GM19328 (cell line): Measurements from ENCODE around the gene UNC119.
A peak's percentile ranks its signal among the peaks of the same experiment; 100 is the strongest.

ENCODE experiments used
- ATAC-seq: cut with Tn5 transposase; IDR thresholded peaks from one replicate; pipeline ENCODE4 v1.9.1; 2021; ENCODE audit warnings: mild to moderate bottlenecking, moderate library complexity; ENCODE audit not compliant: unreplicated experiment

UNC119 gene

DNA sequence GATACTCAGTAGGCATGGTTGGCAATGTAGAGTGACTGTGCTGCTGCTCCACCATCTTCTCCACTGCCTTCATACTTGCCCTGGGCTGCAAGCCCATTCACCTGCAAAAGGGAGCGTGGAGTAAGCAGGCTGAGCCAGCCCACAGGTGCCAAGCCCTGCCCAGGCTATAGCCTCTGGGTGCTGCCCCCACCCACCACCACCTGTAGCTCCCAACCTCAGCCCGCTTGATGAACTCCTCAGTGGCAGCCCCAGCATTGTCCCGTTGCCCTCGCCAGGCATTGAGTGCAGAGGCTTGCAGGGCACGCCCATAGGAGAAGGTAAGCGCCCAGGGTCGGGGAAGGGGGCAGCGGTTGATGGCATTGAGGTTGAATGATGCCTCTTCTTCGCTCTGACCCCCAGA is 21.1 kb upstream of the UNC119 start:
- no peak for ATAC-seq

DNA sequence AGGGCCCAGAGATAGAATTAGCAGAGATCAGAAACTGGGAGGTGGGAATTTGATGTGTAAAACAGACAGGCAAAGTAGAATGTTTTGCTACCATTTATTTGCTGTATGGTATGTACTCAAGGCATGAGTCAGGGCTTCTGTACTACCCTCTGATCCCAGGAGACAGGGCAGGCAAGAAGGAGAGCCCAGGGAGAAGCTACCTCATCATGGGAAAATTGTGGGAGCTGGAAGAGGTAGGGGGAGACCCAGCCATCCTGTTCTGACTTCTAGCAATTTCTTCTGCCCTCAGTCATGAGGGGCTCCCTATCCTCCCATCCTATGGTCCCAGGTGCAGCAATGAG is 20.6 kb upstream of the UNC119 start:
- no peak for ATAC-seq

DNA sequence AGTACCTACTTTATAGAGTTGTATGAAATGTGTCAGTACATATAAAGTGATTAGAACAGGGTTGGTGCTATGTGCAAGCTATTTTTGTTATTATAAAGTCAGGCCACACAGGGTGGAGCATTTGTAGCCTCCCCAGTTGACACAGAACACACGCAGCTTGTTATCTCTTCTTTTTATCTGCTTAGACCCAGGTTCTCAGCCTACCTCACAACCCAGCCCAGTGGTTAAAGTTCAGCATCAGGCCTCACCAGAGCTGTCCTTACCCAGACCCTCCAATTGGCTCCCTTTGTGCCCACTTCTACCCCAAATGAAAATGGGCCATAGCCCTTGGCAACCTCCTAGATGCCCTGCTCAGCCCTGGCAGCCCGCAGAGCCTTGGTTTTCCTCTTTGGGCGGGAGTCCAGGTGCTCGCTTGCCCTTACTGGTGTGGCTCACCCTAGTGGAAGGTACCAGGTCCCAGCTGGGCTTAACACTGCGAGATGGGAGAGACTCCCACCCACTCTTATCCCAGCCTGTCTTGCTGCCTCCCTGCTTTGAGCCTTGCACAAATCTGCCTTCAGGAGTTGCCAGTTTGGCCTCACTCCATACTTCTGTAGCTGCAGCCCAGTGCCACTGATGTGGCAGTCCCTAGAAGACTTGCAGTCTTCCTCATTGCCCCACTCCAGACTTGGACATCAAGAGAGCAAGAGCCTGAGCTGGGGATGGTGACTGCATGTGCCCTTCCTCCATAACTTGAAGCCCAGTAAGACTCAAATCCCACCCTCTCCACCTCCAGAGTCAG is 20.0 kb upstream of the UNC119 start:
- no peak for ATAC-seq

DNA sequence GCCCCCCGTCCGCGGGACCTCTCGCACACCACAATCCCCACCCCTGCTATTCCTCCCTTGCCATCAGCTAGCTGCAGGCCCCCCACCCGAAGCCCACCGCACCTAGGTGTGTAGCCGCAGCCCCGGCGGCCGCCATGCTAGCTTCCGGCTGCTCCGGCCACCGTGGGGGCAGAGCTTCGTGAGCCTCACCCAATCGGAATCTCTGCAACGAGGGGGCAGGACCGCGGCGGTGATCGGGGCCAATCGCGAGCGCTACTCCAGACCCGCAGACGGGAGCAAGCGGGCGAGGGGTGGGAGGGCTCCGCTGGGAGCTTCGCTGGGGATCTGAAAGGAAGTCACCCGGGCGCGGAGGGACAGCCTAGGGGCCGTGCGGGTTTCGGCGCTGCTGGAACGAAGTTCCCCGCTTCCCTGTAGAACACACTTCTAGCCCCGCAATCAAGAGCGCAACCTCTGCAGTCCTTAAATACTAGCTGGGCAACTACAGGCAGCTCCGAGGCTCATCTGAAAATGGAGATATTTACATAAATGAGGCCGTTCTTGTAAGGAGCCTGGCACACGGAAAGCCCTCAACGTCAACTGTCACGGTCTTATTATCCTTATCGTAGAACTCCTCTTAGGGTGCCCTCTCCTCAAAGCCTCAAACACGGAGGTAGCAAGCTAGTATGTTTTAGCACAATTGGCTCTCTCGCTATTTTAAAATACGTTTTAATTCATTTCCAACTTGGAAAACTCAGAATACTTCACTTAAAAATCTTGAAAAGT is 19.1 kb upstream of the UNC119 start, which contains the start of gene PIGS:
PIGS (minus strand) TSS at position 164 of the 762 bp plus-strand sequence; CDS start at position 136, 28 bp downstream.
- peak; percentile 86 for ATAC-seq

DNA sequence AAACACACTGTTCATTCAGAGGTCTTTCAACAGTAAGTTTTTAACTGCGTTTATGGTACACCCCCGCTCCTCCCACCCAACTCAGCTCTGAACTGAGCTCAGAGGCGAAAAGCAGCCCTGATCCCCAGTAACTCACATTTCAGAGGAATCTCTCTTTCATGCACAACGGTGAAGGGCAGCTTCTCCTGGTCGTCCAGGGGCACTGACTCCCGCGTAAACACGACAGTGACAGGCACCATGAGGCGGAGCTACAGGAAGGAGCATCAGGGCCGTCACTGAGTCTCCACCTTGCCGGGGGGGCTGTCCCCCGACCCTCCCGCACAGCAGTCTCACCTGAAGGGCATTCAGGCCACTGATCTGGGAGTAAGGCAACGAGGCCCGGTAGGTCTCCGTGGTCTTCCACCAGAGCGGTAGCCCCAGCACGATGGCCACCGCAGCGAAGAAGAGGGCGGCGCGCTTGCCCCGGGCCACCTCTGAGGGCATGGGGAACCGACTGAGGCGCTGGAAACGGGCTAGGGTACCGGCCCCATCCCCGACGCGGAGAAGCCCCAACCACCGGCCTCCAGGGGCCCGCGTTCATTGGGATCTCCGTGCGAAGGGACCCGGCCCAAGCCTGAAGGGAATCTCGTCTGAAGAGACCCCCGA is 18.4 kb upstream of the UNC119 start:
- ATAC-seq, result peak; percentile 18

DNA sequence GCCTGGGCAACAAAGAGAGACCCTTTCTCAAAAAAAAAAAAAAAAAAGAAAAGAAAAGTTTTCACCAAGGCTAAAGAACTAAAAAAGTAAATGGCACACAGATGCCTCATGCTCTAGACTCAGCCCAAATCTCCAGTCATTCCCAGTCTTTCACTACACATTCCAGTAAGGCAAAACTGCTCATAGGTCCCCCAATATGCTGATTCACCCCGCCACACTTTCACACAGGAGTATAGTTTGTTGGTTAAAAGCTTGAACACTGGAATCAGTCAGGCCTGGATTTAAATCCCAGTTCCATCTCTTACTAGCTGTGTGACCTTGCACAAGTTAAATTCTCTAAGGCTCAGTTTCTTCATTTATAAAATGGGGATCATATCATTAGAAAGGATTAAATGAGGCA is 17.0 kb upstream of the UNC119 start:
- no peak for ATAC-seq

DNA sequence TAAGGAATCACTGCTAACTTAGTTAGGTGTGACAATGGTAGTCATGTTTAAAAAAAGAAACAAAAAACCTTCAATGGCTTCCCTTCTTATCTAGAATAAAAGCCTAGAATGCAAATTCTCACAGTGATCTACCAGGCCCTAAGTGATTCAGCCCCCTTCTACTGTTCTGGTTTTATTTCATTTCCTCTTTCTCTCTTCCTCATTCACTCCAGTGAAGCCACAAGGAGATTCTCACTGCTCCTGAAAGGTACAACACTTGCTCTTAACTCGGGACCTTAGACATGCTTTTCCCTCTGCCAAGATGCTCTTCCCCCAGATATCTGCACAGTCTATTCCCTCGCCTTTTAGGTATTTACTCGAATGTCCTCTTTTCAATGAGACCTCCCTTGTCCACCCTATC is 15.2 kb upstream of the UNC119 start:
- no peak for ATAC-seq

DNA sequence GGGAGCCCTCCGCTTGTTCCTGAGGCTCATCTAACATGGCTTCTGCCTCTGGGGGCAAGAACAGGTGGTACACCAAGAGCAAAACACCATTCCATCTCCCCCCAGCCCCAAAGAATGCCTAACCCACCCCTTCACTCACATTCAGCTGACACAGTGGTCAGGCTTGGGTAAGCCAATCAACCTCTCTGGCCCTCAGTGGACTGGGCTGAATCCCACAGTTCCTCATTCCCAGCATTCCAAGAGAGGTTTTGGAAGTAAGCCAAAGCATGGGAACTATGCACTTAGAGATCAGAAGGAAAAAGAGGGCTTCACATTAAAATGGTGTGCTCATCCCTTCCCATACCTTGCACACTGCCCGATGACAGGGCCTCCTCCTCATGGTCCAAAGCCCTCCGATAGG is 11.1 kb upstream of the UNC119 start:
- no peak for ATAC-seq

DNA sequence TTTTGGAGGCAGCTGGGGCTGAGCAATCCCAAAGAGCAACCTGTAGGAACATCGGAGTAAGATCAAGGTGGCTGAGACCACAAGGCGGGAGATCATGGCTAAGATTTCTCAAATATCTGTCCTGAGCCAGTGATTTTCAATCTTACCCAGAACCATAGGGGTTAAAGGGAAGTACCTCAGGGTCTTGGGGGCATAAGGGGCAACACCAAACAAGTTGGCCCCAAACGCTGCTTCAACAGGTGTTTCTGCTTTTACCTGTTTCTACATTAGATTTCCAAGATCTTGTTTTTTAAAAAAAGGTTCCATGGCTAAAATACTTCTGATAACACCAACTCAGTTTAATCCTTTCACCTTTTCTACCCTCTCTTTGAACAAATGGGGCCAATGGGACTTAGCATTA is 2.6 kb upstream of the UNC119 start:
- no peak for ATAC-seq

DNA sequence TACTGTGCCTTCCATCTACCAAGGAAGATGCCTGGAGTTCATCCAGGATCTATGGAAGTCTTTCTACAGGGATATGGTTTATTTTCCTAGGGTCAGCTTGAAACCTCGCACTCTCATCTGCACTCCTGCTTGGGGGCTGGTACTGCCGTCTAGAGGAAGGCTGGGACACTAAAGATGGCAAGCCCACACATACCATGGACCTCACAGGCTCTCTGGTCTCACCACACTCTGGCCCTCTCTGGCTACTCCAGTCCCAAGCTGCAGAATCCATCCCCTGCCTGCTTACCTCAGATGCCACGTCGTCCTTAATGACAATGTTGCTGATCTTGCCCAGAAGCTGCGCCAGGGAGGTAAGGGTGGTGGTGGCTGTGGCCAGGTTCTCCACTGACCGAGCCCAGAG is 2.1 kb upstream of the UNC119 start:
- no peak for ATAC-seq

DNA sequence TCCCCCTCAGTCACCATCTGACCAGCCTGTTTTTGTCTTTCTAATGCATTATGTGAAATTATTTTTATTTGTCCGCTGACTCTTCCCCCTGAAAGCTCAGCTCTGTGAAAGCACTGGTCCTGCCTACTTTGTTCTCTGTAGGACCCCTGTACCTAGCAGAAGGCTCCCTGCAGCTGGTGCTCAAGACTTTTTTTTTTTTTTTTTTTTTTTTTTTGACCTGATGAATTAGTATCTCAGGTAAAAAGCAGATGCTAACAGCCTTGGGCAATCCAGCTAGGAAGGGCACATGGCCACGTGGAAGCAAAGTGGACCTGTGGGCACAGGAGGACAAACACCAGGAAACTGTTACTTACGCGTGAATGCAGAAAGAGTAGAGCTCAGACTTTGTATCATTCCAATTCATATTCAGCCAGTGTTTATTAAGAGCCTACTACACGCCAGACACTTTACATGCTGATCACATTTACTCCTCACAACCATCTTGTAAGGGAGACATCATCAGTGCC is 629 bp upstream of the UNC119 start:
- no peak for ATAC-seq

DNA sequence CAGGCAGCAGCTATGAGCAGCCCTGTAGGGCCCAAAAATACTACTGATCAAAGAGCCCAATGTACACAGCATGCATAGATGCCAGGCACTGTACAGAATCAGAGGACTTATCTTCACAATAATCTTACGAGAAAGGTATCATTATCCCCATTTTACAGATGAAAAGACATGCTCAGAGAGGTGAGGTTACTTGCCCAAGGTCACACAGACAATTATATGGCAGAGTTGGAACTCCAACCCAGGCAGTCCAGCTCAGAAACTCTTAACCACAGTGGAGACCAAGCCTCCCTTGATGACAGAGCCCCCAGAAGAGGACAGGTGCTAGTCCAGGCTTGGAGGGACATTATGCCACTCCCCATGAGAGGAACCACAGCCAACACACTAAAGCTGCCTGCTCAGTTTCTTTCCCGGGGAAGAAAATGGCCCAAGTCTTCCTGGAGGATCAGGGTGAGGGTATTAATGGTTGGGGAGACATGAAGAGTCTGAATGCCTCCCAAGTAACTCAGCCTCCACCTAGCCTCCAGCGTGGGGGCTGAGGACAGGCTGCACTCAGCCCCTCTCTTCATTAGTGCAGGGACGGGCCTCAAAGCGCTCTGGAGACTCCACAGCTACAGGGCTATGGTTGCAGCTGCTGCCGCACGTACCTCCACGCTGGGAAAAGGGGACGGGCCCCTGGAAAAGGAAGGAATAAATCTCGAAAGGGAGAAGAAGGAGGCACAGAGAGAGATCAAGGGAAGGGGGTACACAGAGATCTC is 826 bp downstream of the UNC119 start:
- ATAC-seq, result no peak

DNA sequence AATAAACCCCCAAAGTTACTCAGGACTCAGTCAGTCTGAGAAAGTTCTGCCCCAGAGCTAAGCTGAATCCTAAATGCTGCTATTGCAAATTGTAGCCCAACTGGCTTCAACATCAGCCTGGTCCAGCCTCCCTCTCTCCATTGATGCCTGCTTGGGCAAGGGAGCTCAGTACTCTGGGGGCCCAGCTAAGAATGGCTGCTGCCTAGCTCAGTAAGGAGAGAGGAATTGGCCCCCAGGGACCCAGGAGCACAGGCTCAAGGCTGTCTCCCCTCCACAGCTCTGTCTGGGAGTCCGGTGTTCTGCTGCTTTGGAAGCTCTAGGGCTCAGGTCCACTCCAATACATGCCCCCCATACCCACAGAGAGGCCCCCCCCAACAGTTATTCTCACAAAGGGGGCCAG is 1.6 kb downstream of the UNC119 start:
- ATAC-seq, result no peak

DNA sequence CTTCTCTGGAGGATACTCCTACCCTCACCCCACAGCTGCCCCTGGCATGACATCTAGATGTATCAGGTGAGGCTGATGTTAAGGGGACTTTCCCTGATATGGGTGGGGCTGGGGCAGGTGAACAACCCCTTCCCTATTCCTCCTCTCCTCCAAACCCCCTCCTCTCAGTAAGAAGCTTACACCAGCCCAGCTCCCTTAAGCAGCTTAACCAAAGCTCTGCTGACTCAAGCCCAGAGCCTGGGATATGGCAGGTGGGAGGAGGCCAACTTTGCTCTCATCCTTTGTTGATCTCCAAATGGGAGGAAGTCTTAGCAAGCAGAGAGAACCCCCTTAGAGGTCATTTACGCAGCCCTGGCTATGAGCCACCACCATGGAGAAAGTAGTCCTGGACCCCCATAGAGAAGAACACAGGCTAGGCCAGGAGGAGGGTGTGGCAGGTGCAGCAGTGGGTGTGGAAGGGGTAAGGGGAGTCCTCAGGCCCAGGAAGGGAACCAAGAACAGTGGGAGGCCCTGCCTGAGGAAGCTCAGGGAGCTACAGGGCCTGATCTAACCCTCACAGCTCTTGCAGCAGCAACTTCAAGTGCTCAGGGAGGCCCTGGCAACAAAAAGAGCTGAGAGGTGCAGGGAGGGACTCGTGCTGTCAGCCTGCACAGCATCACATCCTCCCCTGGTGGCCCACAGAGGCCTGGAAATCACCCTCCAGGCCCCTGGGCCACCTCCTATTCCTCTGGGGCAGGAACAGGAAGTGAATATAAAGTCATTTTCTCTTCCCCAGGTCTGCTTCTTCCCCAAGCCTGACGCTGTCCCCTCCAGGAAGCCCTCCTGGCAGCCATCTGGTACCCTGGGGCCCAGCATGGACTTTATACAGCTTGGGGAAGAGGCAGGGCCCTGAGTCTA is 2.9 kb downstream of the UNC119 start:
- ATAC-seq, result no peak

DNA sequence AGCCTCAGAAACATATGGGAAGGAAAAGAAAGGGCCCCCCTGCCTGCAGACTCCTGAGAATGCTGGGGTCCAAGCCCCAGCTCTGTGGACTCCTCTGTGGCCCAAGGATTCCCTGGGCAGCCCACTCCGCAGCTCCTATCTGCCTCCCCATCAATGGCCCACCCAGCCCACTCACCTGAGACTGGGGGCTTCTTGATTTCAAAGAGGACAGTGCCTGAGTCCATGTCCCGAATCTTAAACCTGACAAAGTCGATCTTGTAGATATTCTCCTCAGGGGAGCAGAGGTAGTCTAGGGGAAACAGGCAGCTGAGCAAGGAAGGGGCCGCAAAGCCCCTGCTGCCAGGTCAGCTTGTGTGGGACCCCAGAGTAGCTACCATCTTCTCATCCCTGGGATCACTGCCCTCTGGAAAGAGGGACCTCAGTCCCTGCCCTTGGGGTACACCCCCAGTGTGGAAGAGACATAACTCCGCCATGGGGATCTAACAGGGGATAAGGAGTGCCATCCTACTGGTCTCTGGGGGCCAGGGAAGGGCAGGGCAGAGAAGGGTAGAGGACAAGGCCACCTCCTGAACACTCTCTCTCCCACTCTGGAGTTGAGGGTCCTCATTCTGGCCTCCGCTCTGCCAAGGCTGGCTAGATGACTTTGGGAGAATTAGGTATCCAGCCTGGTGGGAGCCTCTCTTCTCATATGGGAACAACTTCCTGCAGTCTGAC is 3.9 kb downstream of the UNC119 start:
- no peak for ATAC-seq

DNA sequence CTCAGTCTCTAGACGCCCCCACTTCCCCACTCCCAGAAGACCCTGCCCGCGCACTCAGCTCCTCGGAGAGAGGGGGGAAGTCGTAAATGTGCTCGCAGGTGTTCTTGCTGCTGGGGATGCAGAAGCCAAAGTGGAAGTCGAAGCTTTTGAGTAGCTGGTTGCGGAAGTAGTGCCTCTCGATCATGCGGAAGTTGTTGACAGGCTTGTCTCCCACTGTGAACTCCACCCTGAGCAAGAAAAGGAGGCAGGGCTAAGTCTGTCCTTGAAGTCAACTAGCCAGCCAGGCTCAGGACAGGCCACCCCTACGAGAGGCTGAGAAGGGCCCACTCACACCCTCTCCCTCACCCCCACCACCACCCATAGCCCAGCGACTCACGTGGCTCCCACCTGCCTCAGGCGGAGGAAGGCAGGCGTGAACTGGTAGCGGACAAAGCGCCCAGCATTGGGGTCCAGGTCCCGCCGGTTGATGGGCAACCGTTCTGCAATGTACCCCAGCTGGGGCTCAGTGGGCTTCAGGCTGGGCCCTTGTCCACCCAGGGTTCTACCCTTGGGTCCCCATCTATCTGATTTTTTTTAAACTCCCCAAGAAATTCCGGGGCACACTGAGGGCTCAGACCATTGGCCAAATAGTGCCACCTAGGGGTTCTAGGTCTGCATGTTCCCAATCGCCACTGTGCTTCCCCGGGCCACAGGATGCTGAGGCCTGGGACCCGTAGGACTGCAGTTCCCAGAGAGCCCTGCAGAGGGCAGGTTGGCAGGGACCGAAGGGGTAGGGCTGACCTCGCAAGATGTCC is 4.6 kb downstream of the UNC119 start:
- ATAC-seq, result no peak

DNA sequence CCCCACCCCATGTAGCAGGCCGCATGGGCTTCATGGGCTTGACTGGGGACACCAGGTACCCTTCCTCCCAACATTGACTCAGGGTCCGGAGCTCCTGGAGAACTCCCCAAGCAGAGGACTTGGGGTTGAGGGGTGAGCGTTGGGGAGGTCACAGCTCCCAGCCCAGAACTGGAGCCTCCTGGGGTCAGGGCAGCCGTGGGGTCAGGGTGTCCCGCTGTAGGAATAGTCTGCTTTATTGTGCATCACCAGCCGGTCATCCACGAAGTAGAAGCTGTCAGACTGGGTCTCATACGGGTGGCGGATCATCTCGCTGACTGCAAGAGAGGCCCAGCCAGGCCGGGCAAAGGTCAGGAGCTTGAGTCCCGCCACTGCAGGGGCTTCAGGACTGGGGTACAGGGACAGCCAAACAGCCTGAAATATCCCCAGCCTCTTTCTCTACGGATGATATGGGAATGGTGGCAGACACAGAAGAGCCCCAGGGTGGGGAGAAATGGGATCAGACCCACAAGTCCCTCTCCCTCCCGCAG is 5.3 kb downstream of the UNC119 start:
- ATAC-seq, result no peak

DNA sequence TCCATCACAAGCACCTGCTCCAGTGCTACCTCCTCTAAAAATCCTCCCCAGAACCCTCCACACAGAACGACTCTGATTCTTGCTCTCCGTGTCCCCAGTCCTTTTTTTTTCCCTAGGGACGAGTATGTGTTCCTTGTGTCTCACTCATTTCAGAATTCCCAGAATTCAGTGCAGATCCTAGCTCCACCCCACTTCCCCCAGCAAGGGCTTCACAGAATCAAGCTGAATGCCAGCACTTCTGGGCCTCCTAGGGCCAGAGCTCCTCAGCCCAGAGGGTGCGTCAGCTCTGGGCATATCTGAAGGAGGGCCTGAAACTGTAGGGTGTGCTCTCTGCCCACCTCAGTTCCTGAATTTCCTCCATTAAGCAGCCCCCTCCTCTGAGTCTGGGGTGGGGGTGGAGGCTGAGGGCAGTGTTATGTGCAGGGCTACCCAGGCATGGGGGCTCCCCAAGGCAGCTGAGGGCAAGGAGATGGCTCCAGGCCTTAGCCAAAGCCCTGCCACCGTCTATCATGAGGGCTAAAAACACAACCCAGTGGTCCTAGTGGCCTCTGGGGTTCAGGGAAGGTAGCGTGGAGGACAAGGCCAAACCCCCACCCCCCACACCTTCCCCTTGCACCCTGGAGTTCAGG is 6.5 kb downstream of the UNC119 start:
- no peak for ATAC-seq
